Left forelimb (tissue), 1 donor: Measurements from ENCODE around the gene CTAG1A.
"Not testable (repeated sequence)": the region's sequence is repeated elsewhere in the genome, so short reads cannot be mapped to it uniquely, and the experiment has no call there.

ENCODE experiments used
- DNase-seq: peaks from one replicate; pipeline ENCODE4 v3.0.0-alpha.2; 2018; ENCODE audit warnings: low spot score

Gene CTAG1A

DNA sequence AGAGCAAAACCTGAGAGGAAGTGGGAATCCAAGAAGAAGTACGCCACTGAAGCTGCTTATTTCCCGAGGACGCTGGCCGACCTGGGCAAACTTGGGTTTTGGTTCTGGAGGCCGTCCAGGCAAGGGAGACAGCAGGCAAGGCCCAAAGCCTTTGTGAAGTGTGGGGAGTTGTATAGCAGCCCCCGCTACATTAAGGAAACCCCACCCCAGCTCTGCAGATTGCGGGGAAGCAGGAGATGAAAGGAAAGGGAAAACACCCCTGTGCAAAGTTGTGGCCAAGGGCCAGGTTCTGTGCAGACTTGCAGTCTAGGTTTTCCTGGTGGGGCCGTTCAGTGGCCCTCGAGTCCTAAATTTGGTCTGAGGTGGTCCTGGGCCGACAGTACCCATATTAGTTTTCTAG lies 11.9 kb upstream of the CTAG1A start:
- DNase-seq: not testable (repeated sequence)

DNA sequence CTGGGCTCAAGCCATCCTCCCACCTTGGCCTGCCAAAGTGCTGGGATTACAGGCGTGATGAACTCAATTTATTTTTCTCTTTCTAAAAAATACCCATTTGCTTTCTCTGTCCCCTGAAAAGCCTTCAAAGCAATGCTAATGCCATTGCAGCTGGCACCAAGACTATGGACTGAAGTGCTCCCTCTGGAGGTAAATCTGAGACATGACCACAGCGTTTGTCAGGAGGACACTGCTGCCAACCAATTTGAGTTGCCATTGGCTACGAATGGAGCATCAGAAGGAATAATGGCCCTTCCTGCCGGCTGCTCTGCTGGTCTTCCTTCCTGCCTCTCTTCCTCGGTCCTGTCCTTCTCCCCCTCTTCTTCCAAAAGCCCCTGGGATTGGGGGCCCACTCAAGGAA lies 9.9 kb upstream of the CTAG1A start:
- not testable (repeated sequence) for DNase-seq

DNA sequence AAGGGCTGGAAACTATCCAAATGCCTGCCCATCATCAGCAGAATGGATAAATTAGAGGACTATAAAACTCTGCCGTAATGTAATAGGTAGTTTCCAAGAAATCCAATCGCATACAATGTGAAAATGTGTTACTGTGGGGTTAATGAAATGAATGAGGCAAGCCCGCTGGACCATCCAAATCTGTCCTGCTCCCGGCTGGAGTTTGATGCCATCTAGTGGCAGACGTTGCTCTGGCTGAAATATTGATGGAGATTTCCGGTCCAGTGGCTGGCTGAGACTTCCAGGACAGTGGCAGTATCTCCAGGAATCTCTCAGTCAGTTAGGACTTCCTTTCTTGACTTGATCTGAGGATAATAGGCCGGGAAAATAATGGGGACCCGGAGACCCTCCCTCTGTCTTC lies 1.9 kb upstream of the CTAG1A start:
- not testable (repeated sequence) for DNase-seq

DNA sequence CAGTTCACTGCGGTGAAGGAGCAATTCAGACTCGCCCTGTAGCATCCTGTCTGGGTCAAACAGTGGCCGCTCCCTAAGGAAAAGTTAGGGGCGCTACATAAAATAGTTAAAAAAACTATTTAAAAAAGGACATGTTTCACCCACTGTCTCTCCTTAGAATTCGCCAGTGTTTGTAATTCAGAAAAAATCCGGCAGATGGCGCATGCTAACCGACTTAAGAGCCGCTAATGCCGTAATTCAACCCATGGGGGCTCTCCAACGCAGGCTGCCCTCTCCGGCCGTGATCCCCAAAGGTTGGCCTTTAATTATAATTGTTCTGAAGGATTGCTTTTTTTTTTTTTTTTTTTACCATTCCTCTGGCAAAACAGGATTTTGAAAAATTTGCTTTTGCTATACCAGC lies 5.5 kb downstream of the CTAG1A start:
- DNase-seq: not testable (repeated sequence)

DNA sequence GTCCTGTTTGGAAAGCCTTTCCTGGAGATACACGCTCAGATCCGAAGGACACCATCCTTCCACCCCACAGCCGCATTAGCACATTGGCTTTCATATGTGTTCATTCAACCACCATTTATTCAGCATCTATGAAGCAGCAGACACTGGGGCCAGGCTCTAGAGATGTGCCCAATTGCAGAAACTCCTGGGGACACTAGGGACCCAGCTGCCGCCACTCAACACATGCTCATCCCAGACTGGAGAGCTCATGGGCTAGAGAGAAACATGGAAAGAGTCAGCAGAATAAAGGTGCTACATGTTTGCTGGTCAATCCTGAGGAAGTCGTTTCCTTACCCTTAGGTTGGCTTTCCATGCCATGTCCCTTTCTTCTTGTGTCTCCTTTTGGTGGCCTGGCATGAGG lies 7.6 kb downstream of the CTAG1A start:
- DNase-seq: no peak

DNA sequence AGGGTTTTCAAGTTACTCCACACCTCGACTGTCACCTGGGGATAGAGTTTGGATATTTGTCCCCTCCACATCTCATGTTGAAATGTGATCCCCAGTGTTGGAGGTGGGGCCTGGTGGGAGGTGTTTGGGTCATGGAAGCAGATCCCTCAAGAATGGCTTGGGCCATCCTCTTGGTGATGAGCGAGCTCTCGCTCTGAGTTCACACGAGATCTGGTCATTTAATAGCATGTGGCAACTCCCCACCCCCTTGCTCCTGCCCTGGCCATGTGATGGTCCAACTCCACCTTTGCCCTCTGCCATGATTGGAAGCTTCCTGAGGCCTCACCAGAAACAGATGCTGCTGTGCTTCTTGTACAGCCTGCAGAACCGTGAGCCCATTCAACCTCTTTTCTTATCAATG lies 8.3 kb downstream of the CTAG1A start:
- DNase-seq: no peak

DNA sequence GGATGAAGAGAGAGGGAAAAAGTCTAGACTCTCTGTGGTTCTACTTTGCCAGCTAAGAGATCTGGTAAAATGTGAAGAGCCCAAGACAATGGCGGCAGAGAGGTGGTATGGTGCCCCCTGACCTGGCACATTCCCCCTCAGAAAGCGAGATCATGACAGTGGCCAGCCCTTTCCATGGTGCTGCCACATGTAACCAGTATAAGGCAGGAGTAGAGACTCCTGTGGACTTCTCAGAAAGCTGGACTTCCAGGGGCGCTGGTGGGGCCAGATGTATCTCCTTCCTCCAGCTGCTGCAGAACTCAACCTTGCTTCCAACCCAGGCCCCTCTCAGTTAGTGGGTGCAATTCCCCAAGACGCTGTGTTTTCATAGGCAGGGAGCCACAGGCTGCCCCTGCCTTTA lies 9.6 kb downstream of the CTAG1A start:
- DNase-seq: no peak

DNA sequence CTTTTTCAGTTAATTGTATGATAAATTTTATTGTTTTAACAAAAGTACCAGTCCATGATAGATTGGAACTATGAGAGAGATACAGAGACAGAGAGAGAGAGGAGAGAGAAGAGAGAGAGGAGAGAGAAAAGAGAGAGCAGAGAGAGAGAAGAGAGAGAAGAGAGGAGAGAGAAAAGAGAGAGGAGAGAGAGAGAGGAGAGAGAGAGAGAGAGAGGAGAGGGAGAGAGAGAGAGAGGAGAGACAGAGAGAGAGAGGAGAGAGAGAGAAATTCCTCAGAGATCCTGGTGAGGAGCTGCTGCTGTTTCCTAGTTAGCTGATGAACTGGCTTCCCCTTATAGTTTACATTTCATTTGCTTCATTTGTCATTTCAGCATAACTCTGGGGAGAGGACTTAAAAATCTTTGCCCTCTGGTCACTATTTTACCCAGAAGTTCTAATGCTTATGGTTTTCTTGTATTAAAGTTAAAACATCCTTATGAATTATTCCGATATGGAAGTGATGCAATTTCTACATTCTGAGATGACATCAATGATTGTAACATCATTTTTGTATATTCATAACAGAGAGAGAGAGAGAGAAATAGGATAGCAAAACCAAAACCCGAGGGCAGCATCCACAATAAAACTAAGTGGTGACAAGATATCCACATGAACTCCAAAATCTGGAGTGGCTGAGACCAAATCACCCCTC lies 10.8 kb downstream of the CTAG1A start:
- DNase-seq: no peak

DNA sequence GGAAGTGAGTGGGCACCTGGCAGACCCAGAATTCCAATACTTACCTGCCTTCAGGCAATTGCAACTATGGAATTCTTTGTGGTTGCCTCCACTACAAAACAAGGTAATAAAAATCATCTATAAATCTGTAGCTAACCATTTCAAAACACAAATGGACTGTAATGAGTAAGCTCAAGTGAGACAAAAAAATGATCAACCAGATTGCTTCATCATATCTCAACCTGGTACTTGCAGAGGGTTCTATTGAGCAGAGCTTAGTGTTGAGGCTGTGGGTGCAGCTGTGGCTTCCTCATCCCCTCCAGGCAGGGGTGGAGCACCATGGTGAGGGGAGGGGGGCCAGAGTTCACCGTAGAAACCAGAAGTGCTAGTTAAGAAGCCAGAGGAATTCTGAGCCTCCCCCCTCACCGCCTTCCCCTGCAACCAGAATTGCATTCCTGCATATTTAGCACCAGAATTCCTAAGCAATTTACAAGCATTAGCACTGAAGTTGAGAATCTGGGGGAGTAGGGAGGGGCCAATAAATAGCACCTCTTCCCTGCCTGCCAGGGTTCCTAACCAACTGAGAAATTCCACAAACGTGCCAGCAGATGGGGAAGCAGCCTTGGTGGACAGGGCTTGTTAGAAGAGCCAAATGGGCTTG lies 11.5 kb downstream of the CTAG1A start:
- DNase-seq: no peak

DNA sequence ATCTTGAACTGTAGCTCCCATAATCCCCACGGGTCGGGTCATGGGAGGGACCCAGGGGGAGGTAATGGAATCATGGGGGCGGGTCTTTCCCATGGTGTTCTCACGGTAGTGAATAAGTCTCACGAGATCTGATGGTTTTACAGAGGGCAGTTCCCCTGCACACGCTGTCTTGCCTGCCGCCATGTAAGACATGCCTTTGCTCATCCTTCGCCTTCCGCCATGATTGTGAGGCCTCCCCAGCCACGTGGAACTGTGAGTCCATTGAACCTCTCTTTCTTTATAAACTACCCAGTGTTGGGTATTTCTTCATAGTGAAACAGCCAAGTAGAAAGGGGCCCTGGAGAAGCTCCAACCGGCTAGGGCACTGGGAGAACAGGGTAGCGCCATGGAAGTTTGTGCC lies 12.3 kb downstream of the CTAG1A start:
- DNase-seq: no peak

DNA sequence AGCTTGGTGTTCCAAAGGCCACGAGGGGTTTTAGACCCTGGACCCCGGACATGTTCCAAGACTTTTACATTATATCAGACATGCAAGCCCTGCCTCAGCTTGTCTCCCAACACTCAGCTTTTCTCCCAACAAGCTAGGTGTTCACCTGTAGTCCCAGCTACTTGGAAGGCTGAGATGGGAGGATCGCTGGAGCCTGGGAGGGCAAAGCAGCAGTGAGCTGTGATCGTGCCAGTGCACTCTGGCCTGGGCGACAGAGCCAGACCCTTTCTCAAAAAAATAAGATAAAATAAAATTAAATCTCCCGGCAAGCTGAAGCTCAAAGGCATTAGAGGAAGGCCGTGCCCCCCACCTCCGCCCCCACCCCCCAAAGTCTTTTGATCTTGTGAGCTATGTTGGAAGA lies 13.7 kb downstream of the CTAG1A start:
- no peak for DNase-seq

DNA sequence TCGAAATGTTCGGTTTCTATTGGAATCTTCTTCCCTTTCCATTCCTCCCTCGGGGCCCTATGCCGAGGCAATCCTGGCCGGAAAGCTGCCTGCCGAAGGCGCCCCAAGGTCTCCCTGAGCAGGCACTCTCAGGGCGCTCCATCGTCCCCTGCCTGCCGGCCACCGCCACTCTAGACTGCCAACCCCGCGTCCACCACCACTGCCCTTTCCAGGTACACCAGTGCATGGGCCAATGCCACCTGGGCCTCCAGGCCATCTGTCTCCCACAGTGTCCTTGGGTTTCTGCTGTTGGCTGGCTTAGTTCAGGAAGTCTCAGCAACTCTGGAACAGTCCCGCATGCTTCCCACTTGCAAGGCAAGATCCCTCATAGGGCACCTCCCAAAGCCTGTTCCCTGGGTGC lies 14.6 kb downstream of the CTAG1A start:
- no peak for DNase-seq

DNA sequence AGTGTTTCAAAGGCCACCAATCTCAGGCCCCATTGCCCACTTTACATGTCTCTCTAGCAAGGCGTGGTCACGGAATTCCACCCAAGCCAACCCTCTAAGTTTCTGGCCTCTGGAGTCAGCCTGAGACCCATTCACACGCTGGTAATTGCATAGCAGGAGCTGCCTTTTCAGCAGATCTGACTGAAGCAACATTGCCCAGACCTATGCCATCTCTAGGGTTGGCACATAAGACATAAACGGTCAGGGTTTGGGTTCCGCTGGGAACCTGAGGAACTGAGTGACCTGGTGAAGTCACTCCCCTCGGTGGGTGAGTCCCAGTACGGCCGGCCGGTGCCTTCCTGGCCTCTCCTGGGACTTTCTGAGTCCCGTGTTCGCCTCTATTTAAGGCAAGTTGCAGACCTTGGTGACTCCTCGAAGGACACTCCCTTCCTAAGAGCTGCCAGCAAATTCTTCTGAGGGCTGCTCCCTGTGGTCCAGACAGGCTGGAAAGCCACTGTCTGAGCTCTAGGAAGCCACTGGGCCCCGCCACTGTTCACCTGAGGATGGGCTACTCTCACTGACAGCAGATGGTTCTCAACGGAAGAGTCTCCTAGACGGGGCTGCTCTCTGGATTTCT lies 15.9 kb downstream of the CTAG1A start:
- no peak for DNase-seq

DNA sequence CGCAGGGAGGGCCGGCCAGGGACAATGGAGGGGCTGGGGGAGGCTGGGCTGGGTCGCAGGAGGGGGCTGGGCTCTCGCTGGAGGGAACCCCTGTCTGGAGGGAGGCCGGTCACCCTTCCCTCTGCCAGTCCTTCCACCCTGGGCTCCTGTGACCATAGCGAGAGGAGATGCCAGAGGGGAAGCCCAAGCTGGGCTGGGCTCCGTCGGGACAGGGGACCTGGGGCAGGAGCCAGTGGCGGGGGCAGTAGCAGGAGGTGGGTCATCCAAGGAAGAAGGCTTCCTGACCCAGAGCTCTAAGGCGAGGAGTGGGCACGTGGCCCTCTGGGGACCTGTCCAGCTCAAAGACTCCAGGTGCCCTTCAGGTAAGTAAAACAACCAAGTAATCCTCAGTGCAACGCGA lies 17.3 kb downstream of the CTAG1A start:
- DNase-seq: no peak

DNA sequence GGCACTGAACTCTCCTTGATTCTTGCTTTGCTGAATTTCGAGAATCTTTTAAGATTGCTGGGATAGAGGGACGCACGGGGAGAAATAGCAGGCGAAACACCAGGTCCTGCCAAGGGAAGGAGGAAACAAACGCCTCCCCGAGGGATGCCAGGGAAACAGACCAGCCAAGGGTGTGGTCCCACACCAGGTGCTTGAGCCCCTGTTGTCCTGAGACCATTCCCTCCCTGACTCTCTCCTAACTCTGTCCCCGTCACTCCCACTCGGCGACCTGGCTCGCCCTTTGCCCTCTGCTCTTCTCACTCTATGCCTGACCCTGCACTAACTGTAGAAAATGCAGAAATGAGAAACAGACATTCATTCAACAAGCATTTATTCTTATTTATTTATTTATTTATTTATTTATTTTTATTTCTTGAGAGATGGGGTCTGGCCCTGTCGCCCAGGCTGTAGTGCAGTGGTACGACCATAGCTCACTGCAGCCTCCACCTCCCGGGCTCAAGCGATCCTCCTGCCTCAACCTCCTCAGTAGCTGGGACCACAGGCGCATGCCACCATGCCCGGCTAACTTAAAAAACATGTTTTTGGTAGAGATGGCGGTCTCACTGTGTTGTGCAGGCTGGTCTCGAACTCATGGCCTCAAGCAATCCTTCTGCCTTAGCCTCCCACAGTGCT lies 18.0 kb downstream of the CTAG1A start:
- DNase-seq: no peak

DNA sequence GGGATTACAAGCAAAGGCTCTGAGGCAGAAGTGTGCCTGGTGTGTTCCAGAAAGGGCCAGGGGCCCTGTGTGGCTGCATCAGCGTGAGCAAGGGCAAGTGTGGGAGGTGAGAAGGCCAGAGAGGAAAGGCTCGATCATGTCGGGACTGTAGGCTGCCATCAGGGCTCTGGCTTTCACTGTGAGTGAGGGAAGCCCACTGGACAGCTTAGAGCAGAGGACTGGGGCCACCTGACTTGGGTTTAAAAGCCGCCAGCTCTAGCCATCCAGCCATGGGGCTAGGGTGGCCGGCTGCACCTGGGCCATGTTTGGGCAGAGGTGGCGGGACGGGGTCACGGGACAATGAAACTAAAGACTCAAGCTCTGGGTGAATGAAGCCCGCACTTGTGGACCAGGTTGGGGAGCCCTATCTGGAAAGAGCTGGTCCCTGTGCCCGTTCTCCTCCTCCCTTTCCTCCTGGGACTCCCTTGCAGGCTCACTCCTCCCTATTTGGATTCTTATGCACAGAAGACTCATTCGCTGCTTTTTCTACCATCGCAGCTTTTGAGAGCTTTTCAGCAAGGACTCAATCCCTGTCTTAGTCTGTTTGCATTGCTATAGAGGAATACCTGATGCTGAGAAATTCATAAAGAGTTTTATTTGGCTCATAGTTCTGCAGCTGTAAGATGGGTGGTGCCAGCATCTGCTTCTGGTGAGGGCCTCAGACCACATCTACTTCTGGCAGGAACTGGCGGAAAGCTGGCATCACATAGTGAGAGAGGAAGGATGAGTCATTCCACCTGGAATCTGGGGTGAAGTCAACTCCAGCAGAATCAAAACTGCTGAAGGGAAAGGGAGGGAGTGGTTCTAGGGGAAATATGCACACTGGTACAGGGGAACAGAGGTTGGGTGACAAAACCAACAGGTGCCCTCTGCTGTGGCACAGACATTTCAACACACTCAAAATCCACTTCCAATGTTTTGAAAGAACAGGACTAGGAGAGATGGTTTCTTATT lies 18.8 kb downstream of the CTAG1A start:
- no peak for DNase-seq

DNA sequence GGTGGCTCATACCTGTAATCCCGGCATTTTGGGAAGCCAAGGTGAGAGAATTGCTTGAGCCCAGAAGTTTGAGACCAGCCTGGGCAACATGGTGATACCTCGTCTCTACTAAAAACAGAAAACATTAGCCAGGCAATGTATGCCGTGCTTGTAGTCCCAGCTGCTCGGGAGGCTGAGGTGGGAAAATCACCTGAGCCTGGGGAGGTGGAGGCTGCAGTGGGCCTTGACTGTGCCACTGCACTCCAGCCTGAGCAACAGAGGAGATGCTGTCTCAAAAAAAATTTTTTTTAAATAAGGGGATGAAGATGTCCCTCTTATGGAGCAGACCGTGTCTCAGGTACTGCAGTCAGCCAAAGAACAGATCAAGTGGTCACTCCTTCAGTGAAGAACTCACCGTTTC lies 20.6 kb downstream of the CTAG1A start:
- no peak for DNase-seq

DNA sequence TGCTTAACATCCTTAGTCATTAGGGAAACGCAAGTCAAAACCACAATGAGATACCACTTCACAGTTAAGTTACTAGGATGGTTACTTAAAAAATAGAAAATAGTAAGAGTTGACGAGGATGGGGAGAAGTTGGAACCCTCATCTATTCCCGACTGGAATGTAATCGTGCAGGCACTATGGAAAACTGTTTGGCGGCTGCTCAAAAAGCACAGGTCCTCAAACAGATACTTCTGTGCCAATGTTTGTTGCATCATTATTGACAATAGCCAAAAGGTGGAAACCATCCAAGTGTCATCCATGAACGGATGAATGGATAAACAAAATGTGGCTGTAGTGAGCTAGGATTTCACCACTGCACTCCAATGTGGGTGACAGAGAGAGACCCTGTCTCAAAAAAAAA lies 22.4 kb downstream of the CTAG1A start:
- no peak for DNase-seq

DNA sequence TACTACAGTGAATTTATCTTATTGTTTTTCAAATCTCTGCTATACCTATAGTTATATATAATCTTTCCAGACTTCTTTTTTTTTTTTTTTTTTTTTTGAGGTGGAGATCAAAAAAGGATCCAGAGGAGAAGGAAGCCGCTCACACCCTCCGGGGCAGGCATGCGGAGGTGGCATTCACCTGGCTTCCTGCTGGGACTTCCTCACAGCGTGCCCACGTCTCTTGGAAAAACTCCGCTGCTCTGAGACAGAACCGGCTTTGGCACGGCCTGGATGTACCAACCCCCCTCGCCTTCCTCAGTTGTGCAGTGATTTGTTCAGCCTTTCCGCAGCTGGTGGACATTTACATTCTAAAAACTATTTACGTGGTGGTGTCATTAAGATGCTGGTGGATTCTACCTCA lies 23.0 kb downstream of the CTAG1A start:
- not testable (repeated sequence) for DNase-seq

DNA sequence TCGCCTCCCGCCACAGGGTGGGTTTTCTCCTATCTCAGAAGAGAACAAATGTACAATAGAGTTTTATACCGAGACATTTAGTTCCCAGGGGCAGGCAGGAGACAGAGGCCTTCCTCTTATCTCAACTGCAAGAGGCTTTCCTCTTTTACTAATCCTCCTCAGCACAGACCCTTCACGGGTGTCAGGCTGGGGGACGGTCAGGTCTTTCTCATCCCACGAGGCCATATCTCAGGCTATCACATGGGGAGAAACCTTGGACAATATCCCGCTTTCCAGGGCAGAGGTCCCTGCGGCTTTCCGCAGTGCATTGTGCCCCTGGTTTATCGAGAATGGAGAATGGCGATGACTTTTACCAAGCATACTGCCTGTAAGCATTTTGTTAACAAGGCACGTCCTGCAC lies 23.9 kb downstream of the CTAG1A start:
- DNase-seq: not testable (repeated sequence)

DNA sequence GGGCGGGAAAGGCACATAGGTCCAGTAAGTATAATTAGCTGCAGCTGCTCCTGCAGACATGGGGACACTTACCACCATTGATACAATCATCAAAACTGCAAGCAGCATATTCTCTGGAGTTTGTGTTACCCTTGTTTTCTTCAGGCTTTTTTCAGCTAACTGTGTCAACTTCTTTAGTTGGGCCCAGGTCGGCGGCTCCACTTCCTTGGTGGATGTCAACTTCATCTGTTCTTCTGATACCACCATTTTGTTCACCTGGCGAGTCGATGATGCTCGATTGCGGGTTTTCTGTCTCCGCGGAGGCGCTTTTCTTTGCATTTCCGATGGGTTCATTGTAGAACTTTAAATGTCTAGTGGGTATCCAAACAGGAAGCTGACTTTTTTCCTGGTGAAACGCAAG lies 26.2 kb downstream of the CTAG1A start:
- not testable (repeated sequence) for DNase-seq

DNA sequence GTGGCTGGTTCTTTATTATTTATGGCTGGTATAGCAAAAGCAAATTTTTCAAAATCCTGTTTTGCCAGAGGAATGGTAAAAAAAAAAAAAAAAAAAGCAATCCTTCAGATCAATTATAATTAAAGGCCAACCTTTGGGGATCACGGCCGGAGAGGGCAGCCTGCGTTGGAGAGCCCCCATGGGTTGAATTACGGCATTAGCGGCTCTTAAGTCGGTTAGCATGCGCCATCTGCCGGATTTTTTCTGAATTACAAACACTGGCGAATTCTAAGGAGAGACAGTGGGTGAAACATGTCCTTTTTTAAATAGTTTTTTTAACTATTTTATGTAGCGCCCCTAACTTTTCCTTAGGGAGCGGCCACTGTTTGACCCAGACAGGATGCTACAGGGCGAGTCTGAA lies 28.7 kb downstream of the CTAG1A start:
- DNase-seq: not testable (repeated sequence)
